GM12891 (cell line): ENCODE results near the gene ZNF19.

ENCODE experiments used
- POLR2A ChIP-seq: IDR thresholded peaks from 2 replicates; pipeline ENCODE4 v1.6.1; 2011; ENCODE audit warnings: low read depth, low read length, control low read depth
- POLR2AphosphoS5 ChIP-seq: IDR thresholded peaks from 2 replicates; pipeline ENCODE4 v1.6.1; 2011; ENCODE audit warnings: low read depth, low read length, control low read depth
- POU2F2 ChIP-seq: IDR thresholded peaks from 2 replicates; pipeline ENCODE4 v1.6.1; 2011; ENCODE audit warnings: low read depth, mild to moderate bottlenecking, control low read depth, low read length, moderate library complexity
- SPI1 ChIP-seq: IDR thresholded peaks from 2 replicates; pipeline ENCODE4 v1.6.1; 2011; ENCODE audit warnings: low read depth, low read length, control low read depth
- TAF1 ChIP-seq: IDR thresholded peaks from 2 replicates; pipeline ENCODE4 v1.6.1; 2011; ENCODE audit warnings: low read depth, low read length, control low read depth

- TF ChIP-seq POLR2AphosphoS5 = no peak
- no peak for TF ChIP-seq TAF1
- TF ChIP-seq POLR2A = no peak
- TF ChIP-seq SPI1 = no peak
- TF ChIP-seq POU2F2 = no peak
Measured at GRCh38 chr16:71426880-71427615, 62.1 kb downstream of the ZNF19 start.
